GM19467 (cell line): ENCODE measurements around the gene CDHR1.

ENCODE experiments used
- ATAC-seq: cut with Tn5 transposase; IDR thresholded peaks from one replicate; pipeline ENCODE4 v1.9.1; 2021; ENCODE audit warnings: mild to moderate bottlenecking, moderate library complexity; ENCODE audit not compliant: unreplicated experiment

CDHR1 gene

DNA sequence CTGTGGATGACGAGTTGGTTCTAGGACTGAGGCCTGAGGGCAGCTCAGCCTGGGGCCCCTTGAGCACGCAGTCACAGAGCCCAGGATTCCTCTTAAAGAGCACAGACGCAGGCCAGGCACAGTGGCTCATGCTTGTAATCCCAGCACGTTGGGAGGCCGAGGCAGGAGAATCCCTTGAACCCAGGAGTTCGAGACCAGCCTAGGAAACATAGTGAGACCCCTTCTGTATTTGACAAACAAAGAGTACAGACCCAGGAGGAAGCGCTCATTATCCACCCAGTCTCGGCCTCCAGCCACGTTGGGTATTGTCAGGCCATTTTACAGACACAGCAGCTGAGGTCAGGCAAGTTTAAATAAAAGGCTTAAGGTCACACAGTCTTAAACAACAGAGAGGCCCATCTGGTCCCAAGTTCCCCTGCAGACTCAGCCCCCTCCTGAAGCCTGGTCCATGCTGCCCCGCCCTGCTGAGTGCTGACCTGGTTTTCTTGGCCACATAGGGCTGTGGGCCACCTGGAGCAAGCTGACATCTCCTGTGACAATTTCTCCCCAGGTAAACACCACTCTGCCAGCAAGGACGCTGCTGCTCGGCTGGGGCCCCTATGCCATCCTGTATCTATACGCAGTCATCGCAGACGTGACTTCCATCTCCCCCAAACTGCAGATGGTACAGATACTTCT is 63.1 kb downstream of the CDHR1 start:
- no peak for ATAC-seq

DNA sequence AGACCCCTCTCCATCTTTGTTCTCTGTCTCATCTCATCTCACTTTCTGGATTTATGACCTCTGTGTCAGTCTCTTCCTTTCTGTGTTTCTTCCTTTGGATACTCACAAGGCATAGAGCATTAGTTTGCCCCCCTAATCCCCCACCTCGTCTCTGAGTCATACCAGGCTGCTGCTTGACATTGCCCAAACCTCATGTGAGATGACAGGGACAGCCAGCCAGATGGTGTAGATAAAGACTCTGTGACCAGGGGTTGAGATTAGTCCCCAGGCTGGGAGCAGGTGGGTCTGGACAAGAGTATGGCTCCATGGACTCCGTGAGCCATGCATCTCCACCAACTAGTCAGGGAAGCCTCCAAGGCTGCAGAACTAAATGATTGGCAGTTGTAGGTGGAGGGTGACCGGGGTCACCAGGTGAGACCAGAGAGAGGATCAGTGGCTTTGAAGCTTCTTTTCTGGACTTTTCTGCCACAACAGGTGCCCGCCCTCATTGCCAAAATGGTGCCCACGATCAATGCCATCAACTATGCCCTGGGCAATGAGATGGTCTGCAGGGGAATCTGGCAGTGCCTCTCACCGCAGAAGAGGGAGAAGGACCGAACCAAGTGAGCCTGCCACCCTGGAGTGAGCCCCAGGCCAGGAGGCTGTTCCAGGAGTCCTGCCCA is 63.8 kb downstream of the CDHR1 start:
- no peak for ATAC-seq

DNA sequence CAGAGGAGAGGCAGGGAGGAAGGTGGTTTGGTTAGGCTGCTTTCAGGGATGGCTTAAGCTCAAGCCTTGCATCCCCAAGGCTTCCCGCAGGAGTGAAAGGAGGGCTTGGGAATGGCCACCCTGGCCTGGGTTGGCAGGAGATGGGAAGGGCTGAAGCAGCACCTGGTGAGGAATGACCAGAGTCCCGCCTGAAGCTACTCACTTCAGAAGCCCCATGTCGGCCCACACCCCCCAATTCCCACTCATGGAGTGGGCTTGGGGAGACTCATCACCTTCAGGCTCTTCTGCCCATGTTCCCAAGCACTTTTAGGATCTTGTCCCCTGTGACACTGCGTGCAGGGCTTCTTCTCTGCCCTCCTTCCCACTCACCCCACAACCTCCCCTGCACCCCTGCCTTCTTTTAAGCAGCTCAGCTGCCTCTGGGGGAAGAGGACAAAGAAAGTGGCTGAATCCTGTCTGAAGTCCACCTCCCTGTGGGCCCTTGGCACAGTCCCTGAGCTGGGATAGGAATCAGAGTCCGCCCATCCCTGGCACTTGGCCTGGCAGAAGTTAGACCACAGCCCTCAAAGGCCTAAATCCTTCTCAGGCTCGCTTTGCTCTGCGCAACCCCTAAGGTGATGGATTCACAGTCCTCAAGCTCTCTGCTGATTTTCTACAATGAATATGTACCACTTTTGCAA is 67.0 kb downstream of the CDHR1 start:
- ATAC-seq: no peak

DNA sequence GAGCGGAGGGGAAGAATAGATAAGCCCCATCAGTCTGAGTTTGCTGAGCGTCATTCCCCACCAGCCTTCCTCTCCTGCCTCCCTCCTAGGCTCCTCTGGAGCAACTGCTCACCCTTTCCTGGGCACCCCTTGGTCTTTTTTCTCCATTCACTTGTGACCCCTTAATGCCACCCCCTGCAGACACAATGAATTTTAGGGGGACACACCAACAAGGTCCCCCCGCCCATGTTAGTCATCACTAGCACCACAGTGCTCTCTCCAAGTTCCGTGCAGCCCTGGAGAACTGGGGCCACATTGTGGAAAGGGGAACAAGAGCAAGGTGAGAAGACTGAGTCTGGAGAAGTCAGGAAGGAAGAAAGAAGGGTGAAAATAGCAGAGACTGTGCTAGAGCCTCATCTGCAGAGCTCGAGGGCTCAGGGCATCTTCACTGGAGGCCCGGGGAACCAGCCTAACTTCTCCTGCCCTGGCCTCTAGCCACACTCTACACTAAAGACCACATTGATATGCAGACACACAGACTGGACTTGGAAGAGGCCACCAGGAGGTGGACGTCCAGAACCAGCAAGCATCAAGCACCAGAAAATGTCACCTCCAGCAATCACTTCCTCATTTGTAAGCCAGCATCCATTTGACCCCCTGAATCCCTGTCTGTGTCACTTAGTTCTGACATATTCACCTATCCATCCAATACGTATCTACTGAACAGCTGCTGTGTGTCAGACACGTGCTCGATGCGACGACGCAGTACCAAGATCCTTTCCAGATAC is 68.0 kb downstream of the CDHR1 start:
- no peak for ATAC-seq

DNA sequence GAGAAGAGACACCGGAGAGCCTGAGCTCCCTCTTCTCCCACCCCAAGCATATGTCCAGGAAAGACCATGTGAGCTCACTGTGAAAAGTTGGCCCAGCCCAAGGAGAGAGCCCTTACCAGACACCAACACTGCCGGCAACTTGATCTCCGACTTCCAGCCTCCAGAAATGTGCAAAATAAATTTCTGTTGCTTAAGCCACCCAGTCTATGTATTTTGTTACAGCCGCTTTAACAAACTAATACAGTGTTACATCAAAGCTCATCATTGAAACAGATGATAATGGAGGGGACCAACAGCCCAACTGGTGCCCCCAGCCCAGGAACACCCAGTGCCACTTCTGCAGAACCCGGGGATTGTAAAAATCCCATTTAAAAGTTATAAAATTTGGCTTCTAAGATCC is 69.4 kb downstream of the CDHR1 start:
- ATAC-seq: no peak

DNA sequence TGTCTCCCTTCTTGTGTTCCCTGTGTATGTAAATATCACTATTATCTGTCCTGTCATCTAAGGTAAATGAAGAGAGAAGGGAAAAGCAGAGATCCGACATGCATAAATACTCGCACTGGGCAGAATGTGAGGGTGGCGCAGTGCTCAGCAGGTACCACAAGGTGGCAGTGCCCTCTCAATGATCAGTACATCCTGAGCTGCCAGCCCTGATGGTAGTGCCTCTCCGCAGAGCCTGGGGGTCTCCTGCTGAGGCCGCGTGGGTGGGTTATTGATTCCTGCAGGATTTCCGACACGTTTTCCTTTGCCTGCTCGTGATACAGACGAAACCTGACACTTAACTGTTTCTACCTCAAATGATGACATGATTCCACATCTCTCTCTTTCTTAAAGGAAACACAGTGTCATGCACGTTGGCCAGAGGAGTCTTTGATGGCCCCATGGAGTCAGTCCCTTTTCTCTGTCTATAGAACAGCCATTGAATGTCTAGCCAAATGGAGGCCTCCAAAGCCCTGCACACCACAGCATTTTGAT is 70.3 kb downstream of the CDHR1 start:
- peak; percentile 94 for ATAC-seq

DNA sequence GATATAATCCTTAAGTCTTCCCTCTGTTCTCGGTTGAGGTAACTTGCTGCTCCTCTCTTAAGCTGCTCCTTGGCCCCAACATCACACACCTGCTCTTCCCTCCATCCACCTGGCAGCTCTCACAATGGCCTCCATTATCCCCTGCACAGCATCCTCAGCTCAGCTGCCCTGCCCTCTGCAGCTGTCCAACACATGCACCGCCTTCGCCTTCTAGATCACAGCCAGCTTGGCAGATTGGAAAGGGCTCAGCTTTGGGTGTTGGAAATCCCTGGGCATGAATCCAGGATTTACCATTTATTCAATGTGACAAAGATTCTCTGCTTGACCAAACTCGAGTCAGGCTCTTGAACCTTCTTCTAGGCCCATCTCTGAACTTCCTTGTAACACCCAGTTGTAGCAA is 71.1 kb downstream of the CDHR1 start:
- ATAC-seq: no peak

DNA sequence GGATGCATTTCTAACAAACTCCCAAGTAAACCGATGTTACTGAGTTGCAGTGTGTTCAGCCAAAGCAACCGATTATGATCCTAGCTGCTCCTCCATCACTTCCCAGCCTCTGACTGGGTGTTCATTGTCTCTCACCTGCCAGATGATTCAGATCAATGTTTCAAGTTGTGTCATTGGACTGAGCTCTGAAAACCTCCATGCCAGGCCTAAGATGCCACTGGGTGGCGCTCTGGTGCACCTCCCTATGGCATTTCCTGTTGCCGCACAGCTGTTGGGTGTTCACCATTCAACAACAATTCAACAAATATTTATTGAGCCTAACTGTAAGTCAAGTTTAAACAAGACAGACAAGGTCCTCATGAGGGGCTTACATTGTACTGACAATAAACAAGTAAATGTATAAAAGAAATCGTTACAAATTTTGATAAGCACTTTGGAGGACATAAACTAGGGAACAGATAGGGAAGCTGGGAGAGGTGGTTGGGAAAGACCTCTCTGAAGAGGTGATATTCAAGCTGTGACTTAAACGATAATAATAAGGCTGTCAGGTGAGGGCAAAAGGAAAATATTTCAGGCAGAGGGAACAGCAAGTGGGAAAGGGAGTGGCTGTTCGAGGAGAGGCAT is 73.3 kb downstream of the CDHR1 start:
- no peak for ATAC-seq

DNA sequence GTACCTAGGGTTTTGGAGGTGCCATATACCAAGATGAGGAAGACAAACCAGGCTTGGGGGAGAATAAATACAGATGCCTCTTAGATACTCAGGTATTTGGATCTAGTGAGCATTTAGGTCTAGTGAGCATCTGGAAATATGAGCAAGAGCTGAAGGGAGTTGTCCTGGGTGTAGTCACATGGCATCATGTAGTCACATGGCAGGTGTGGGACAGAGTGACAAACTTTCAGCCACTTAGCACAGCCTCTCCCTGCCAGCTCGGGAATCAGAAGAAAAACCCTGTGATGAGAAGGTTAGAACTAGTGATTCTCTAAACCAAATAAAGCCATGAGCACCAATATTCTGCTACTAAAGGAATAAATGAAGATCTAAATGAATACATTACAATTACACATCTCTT is 74.8 kb downstream of the CDHR1 start:
- no peak for ATAC-seq
